Right ventricle myocardium inferior (tissue), 1 donor: ENCODE measurements around the gene CHTF18. TPM values are rescaled to one million over a fixed set of nuclear protein-coding genes. Genes with fewer than 3 reads are reported as not detected.
"Not testable (repeated sequence)": the region's sequence is repeated elsewhere in the genome, so short reads cannot be mapped to it uniquely, and the experiment has no call there.

Experiments
- ATAC-seq: fragments of 200-7000 bp; cut with Tn5 transposase; one replicate; pipeline ENCODE4 v1.9.1; 2020; ENCODE audit warnings: mild to moderate bottlenecking, moderate library complexity
- DNase-seq: peaks from one replicate; pipeline ENCODE4 v3.0.0; 2021; ENCODE audit errors: missing footprints
- intact Hi-C: fragments of 100-400 bp; cut with DNase I; formaldehyde crosslinking; loops from one replicate; pipeline ENCODE4 v1.11.0; 2022
- total RNA-seq: library from RNA; stranded (reverse); fragmentation: NEBNext Ultra II Directional; extraction: Animal tissue kit (Norgen Biotek cat#: 25700); gene quantifications from one replicate; pipeline ENCODE4 v1.2.1, GENCODE V29; 2021
- donor health status: DM: no; HTN: yes; CAD: no; lungs with severe emphysema.

Gene CHTF18
- total RNA-seq, 1 donor from 2014 or later = 6.4 TPM

- intact Hi-C loops = no loop called here
Measured at GRCh38 chr16:818132-818531, 29.7 kb downstream of the CHTF18 start.

GRCh38 chr16:818592-818991 is 30.2 kb downstream of the CHTF18 start:
- DNase-seq (no peak), ATAC-seq (no peak)
- intact Hi-C loops = no loop called here

More at GRCh38 chr16:818132-818531, 29.7 kb downstream of the CHTF18 start:
- no peak for DNase-seq
- no peak for ATAC-seq

- DNase-seq (no peak), ATAC-seq (no peak)
- intact Hi-C loops = no loop called here
Measured at GRCh38 chr16:819336-820043, 31.1 kb downstream of the CHTF18 start.

- ATAC-seq, DNase-seq, intact Hi-C loops: not testable (repeated sequence)
Measured at GRCh38 chr16:820044-820408, 31.6 kb downstream of the CHTF18 start.

- intact Hi-C loops = no loop called here
- no peak for ATAC-seq
- DNase-seq = no peak
Measured at GRCh38 chr16:820748-821147, 32.3 kb downstream of the CHTF18 start.

- intact Hi-C loops = no loop called here
- ATAC-seq (no peak), DNase-seq (no peak)
Measured at GRCh38 chr16:821751-822150, 33.3 kb downstream of the CHTF18 start.

- ATAC-seq = no peak
- no peak for DNase-seq
- intact Hi-C loops = no loop called here
Measured at GRCh38 chr16:822174-822908, 33.9 kb downstream of the CHTF18 start.

GRCh38 chr16:822909-823297 is 34.5 kb downstream of the CHTF18 start:
- intact Hi-C loops = no loop called here
- ATAC-seq (no peak), DNase-seq (no peak)

DNA sequence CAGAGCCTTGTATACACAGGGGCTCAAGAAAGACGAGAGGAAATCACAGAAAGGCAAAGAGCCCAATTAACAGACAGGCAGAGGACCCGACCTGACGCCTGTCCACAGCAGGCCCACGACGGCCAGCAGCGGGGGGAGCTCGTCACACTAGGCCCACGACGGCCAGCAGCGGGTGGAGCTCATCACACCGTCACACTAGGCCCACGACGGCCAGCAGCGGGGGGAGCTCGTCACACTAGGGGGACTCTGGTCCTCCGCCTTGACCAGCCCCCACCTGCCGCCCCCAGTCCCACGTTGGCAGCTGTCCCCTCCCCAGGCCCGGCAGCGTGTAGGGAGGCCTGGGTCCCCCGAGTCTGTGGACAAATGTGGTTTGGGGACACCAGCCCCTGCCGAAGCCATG is 35.8 kb downstream of the CHTF18 start:
- DNase-seq (no peak), ATAC-seq (no peak)
- intact Hi-C loops = no loop called here

GRCh38 chr16:824601-825000 is 36.2 kb downstream of the CHTF18 start:
- DNase-seq = no peak
- no peak for ATAC-seq

DNA sequence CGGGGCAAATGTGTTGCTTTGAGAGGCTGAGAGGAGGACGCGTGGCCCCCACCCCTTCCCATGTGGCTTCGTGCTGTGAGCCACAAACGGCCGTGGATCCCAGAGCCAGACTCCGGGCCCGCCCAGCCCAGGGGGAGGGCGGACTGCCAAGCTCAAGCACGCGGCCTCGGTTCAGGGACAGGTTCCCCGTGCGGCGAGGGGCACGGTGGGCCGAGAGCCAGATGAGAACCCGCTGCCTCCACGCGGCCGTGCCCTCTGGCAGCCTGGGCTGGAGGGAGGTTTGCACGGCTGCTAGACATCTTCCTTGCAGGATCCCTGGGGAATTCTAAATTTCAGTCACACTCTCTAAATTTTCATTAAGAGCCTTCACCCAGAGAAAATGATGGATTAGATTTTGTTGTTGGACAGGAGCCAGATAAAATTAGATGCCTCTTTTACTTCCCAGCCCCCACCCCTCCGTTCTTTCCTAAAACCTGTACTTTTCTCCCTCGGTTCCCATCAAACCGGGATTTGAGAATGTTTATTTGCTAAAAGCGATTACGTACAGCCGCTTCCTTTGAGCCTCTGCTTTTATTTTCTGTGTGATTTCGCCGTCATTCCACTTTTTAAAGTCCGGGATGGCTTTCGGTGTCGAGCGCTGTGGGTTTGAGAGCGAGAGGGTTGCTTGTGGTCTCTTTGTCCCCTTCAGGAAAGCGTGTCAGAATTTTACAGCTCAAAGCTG is 37.1 kb downstream of the CHTF18 start:
- DNase-seq (peak; percentile 28), ATAC-seq (no peak)
- intact Hi-C loops = no loop called here

More at GRCh38 chr16:824601-825000, 36.2 kb downstream of the CHTF18 start:
- intact Hi-C loops = no loop called here

DNA sequence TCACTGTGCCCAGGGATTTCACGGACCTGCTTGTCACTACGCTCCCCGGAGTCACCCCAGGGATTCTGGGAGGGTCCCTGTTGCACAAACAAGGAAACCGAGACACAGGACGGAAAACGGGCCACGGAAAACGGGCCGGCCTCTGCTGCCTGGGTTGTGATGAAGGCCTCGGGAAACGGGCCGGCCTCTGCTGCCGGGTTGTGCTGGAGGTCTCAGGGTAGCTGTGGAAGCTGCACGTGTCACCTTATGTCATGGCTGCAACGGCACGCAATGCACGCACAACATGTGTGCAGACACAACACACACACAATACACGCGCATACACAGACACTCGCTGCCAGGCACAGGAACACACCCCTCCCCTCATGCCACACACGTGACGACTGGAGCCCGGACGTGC is 39.1 kb downstream of the CHTF18 start:
- intact Hi-C loops = no loop called here
- DNase-seq = peak; percentile 34
- no peak for ATAC-seq

DNA sequence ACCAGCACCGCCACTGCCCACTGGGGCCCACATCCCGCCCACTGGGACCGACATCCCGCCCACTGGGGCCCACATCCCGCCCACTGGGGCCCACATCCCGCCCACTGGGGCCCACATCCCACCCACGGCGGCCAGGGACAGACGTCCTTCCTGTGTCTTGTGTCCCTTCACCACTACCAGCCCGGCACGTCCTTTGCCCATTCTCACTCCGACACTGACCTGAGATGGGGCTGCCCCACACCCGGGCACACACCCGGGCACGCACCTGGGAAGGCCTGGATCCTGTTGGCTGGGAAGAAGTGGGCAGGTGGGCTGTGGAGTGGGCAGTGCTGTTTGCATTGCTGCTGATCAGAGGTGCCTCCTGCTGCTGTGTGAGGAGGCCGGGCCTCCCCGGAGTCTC is 40.5 kb downstream of the CHTF18 start:
- DNase-seq (peak; percentile 52), ATAC-seq (no peak)
- intact Hi-C loops = no loop called here

- DNase-seq (peak; percentile 28), ATAC-seq (no peak)
- intact Hi-C loops = no loop called here
Measured at GRCh38 chr16:830107-830870, 41.9 kb downstream of the CHTF18 start.

GRCh38 chr16:830871-831570 is 42.6 kb downstream of the CHTF18 start:
- DNase-seq = peak; percentile 18
- intact Hi-C loops = no loop called here
- ATAC-seq = no peak

DNA sequence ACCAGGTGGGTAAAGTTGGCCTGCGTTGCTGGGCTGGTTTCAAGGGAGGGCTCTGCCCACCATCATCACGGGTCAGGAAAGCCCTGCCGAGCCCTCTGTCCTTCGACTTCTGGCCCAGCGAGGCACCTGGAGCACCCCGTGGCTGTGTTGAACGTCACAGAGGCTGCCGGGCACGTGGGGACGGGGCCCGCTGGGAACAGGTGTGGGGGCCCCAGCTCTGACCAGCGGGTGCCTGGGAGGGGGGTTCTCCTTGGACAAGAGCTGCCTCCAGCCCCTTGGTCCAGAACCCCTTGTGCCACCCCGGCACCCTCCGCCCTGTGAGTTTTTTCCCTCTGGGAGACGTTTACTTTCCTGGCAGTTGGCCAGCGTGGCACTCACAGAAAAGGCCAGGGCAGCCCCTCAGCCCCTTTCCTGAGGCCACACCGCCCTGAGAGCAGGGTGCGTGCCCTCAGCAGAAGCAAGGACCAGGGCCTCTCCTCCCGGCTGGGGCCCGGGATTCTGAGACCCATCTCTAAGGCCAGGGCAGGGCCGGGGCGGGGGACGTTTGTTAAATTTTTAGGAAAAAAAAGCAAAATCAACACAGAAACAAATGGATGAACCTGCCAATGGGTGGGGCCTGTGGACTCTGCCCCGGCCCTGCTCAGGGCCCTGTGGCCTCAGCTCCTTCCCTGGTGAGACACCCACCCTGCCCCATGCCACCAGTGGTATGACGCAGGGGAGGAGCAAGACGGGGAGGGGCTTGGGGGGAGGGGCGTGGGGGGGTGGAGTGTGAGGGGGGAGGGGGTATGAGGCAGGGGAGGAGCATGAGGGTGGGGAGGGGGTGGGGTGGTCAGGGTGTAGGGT is 43.4 kb downstream of the CHTF18 start:
- intact Hi-C loops = no loop called here
- ATAC-seq = no peak
- DNase-seq = peak; percentile 7

DNA sequence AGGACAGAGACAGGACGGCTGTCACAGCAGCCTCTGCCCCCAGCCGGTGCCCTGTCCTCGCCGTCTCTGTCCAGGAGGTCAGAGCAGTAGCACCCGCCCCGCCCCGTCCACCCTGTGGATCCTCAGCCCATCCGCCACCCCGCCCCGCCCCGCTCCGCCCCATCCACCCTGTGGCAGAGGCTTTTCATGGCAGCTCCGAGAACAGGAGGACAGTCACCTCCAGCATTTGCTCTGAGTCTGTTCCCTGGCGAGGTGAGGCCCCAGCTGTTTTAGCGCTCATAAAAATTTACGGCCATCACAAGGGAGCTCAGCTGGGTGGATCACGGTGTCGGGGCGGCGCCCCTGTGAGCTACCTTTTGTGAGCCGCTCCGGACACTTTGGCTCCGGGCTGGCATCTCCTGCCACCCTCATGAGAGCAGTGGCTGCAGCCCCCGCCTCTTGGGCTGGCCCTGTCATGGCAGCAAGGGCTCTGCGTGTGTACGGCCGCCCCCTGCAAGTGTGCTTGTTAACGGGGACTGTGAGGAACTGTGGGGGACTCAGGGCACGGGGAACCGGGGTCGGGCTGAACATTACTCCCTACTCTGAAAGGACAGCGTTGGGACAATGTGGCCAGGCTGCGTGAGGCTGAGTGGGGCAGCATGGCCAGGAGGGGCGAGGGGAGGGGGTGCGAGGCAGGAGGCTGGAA is 44.4 kb downstream of the CHTF18 start:
- intact Hi-C loops = no loop called here
- ATAC-seq (no peak), DNase-seq (peak; percentile 45)
